Gastroesophageal sphincter (tissue), 4 donors: ENCODE results near the gene SOX9. TPM values are rescaled to one million over a fixed set of nuclear protein-coding genes. Genes with fewer than 3 reads are reported as not detected.

Experiments used
- ATAC-seq: fragments of 150-250 bp; one replicate; pipeline ENCODE4 v1.9.1; 2016; ENCODE audit warnings: mild to moderate bottlenecking, moderate library complexity
- H3K27ac ChIP-seq, 4 donors: fragments of 200-600 bp; sonication (generic) in 3 of 4; 1 replicate in 3 of 4; 2 replicates in 1 of 4; pipeline ENCODE4 v1.5.1; 2016 to 2019
- H3K27me3 ChIP-seq: fragments of 200-600 bp; sonication (generic); one replicate; pipeline ENCODE4 v1.5.1; 2019
- H3K36me3 ChIP-seq, 2 donors: fragments of 200-600 bp; sonication (generic); one replicate each; pipeline ENCODE4 v1.5.1; 2019; ENCODE audit warnings: control low read depth in 1 of 2
- H3K4me1 ChIP-seq, 3 donors: fragments of 200-600 bp; sonication (generic); 1 replicate in 2 of 3; 2 replicates in 1 of 3; pipeline ENCODE4 v1.5.1; 2016 to 2019; ENCODE audit warnings: control low read depth in 2 of 3
- H3K4me3 ChIP-seq, 2 donors: fragments of 200-600 bp; sonication (generic); one replicate each; pipeline ENCODE4 v1.5.1; 2019; ENCODE audit warnings: mild to moderate bottlenecking in 1 of 2, moderate library complexity in 1 of 2
- H3K9me3 ChIP-seq, 3 donors: fragments of 200-600 bp; sonication (generic); one replicate each; pipeline ENCODE4 v1.5.1; 2017 to 2019; ENCODE audit warnings: control low read depth in 2 of 3
- CTCF ChIP-seq, 4 experiments: fragments of 200-600 bp in 2 of 4; fragments of 450-650 bp in 2 of 4; sonication (generic) in 1 of 4; IDR thresholded peaks; one replicate each; pipeline ENCODE4 v1.5.1; 2017 to 2019; ENCODE audit warnings: antibody characterized with exemption in 4 of 4, mild to moderate bottlenecking in 2 of 4, moderate library complexity in 2 of 4
- EP300 ChIP-seq: sonication (generic); formaldehyde crosslinking; IDR thresholded peaks from one replicate; pipeline ENCODE4 v1.6.1; 2017; ENCODE audit warnings: antibody characterized with exemption, mild to moderate bottlenecking
- POLR2A ChIP-seq, 2 donors: fragments of 450-650 bp; IDR thresholded peaks; one replicate each; pipeline ENCODE4 v1.6.1; 2017; ENCODE audit warnings: antibody characterized with exemption in 2 of 2, mild to moderate bottlenecking in 2 of 2, moderate library complexity in 1 of 2
- POLR2AphosphoS5 ChIP-seq: sonication (generic); formaldehyde crosslinking; IDR thresholded peaks from one replicate; pipeline ENCODE4 v1.6.1; 2017; ENCODE audit warnings: antibody characterized with exemption
- WGBS, 2 donors: methylation state at CpG; one replicate each; pipeline ENCODE4 v1.1.5; 2018; ENCODE audit warnings: low coverage in 1 of 2; 5-methylcytosine and 5-hydroxymethylcytosine counted together
- total RNA-seq, 4 donors: library from RNA; depleted of rRNA; stranded (reverse); fragments of >200 nt; gene quantifications; one replicate each; pipeline ENCODE4 v1.1.0, GENCODE V29; 2016

Gene SOX9
- total RNA-seq, 4 donors from 2014 or later = 1.1 to 5.4 (median 2.5) TPM

GRCh38 chr17:72115781-72116525 lies 4.9 kb upstream of the SOX9 start:
- Histone ChIP-seq H3K4me3 (no peak overlapping the region), H3K27ac (no peak overlapping the region), H3K27me3 (peaks cover 96% of the 10 kb centered on the region), H3K4me1 (peaks cover 0 to 51% (median 10%) of the 10 kb centered on the region in 3 donors), H3K9me3 (no peaks in the 10 kb centered on the region), H3K36me3 (no peaks in the 10 kb centered on the region)
- 20% methylated on average over 20 of the region's 39 CpGs; no CpG with 5 or more reads in 1 of the 2 donors for WGBS, 2 donors
- no peak for TF ChIP-seq CTCF (IDR thresholded peaks at IDR 0.05)
- no peak for TF ChIP-seq POLR2AphosphoS5
- TF ChIP-seq EP300 = no peak
- no peak for TF ChIP-seq POLR2A (IDR thresholded peaks at IDR 0.05)
- no peak for ATAC-seq

DNA sequence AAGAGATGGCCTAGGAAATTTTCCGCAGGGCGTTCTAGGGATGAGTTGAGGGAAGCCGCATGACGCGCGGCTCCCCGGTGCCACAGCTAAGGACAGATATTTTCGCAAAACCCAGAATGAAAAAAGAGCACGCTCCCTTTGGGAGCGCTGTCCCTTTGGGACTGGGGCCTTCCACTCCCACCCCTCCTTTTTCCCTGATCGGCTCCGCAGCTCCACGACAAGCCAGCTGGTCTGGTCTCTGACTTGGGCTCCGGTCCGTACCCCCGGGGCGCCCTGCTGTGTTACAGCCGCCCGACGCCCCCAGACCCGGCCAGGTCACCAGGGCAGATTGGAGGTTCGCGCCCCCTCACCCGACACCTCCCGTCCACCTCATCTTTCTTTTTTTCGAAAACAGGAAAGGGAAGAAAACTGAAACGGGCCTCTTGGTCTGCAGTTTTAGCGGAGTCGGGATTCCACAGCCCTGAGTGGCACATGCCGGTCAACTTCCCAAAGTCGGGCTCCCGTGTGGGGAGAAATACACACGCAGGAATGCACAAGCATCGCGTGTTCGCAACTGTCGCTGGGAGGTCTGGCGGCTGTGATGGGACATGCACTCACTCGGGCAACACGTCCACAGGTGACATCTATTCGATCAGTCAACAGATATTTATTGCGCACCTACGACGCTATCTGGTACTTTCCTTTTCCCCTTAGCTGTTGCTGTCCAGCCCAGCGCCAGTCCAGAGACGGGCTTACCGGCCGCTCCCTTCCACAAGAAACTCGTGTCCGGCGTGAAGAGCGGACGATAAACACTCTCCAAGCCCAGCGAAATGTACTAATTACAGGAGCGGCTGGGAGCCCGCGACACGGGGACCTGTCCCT lies 3.9 kb upstream of the SOX9 start:
- TF ChIP-seq POLR2A (IDR thresholded peaks at IDR 0.05) (no peak), CTCF (IDR thresholded peaks at IDR 0.05) (no peak), POLR2AphosphoS5 (no peak), EP300 (no peak)
- H3K9me3 ChIP-seq = no peaks in the 10 kb centered on the region
- H3K27ac ChIP-seq = no peak overlapping the region
- H3K4me3 ChIP-seq = peak overlapping the region in 1 of 2 donors; percentile 43
- peaks cover 0 to 60% (median 19%) of the 10 kb centered on the region in 3 donors for H3K4me1 ChIP-seq
- no peak for ATAC-seq
- WGBS, 2 donors = 8 to 19% methylated on average over 8 to 12 of the region's 58 CpGs
- no peaks in the 10 kb centered on the region for H3K36me3 ChIP-seq
- H3K27me3 ChIP-seq = peaks cover 98% of the 10 kb centered on the region

- TF ChIP-seq POLR2A (IDR thresholded peaks at IDR 0.05) = no peak
- TF ChIP-seq POLR2AphosphoS5 = no peak
- TF ChIP-seq CTCF (IDR thresholded peaks at IDR 0.05) = no peak
- TF ChIP-seq EP300 = no peak
- no peak for ATAC-seq
- Histone ChIP-seq H3K9me3 (no peaks in the 10 kb centered on the region), H3K27me3 (peaks cover 100% of the 10 kb centered on the region), H3K36me3 (no peaks in the 10 kb centered on the region), H3K27ac (no peak overlapping the region), H3K4me3 (peak overlapping the region in 1 of 2 donors; percentile 43), H3K4me1 (peaks cover 0 to 69% (median 27%) of the 10 kb centered on the region in 3 donors)
- 0 to 4% methylated on average over 8 to 15 of the region's 51 CpGs for WGBS, 2 donors
Observed at GRCh38 chr17:72117535-72118334, 3.1 kb upstream of the SOX9 start.

GRCh38 chr17:72118335-72119076 lies 2.3 kb upstream of the SOX9 start:
- no peaks in the 10 kb centered on the region for H3K36me3 ChIP-seq
- no peak for ATAC-seq
- peaks cover 0 to 76% (median 28%) of the 10 kb centered on the region in 3 donors for H3K4me1 ChIP-seq
- TF ChIP-seq POLR2A (IDR thresholded peaks at IDR 0.05) = no peak
- peak in 3 of 4 experiments; percentile 75 to 87 (median 77) for TF ChIP-seq CTCF (IDR thresholded peaks at IDR 0.05)
- no peak for TF ChIP-seq POLR2AphosphoS5
- no peak for TF ChIP-seq EP300
- no peak overlapping the region for H3K27ac ChIP-seq
- peaks cover 100% of the 10 kb centered on the region for H3K27me3 ChIP-seq
- H3K4me3 ChIP-seq = peak overlapping the region in 1 of 2 donors; percentile 43
- 0 to 1% methylated on average over 6 to 10 of the region's 24 CpGs for WGBS, 2 donors
- H3K9me3 ChIP-seq = no peaks in the 10 kb centered on the region
